ENCODE measurements around the gene ARHGDIB. TPM values are rescaled to one million over a fixed set of nuclear protein-coding genes. Genes with fewer than 3 reads are reported as not detected.

Gene ARHGDIB
- total RNA-seq, 1 experiment from 2014 or later = 23.5 TPM

DNA sequence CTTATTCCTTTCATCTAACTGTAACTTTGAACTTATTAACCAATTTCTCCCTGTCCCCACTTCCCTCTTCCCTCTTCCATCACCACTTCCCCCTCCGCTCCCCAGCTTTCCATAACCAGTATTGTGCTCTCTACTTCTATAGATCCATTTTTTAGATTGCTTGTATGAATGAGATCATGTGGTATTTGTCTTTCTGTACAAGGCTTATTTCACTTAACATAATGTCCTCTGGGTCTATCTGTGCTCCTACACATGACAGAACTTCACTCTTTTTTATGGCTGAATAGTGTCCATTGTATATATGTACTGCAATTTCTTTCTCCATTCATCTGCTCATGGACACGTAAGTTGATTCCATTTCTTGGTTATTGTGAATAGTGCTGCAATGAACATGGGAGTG, 37.5 kb downstream of the ARHGDIB start:
- H3K4me3 Mint-ChIP-seq (ENCODE audit: low read depth, unreplicated experiment) = no peak overlapping the region
- DNase-seq = no peak
- no TSS peak for BruUV-seq (replicated peaks)
- no peaks in the 10 kb centered on the region for H3K27me3 Mint-ChIP-seq (ENCODE audit: unreplicated experiment)
- CTCF ChIA-PET = no interaction called here
- TF ChIP-seq, protein P1, sequence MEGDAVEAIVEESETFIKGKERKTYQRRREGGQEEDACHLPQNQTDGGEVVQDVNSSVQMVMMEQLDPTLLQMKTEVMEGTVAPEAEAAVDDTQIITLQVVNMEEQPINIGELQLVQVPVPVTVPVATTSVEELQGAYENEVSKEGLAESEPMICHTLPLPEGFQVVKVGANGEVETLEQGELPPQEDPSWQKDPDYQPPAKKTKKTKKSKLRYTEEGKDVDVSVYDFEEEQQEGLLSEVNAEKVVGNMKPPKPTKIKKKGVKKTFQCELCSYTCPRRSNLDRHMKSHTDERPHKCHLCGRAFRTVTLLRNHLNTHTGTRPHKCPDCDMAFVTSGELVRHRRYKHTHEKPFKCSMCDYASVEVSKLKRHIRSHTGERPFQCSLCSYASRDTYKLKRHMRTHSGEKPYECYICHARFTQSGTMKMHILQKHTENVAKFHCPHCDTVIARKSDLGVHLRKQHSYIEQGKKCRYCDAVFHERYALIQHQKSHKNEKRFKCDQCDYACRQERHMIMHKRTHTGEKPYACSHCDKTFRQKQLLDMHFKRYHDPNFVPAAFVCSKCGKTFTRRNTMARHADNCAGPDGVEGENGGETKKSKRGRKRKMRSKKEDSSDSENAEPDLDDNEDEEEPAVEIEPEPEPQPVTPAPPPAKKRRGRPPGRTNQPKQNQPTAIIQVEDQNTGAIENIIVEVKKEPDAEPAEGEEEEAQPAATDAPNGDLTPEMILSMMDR (IDR thresholded peaks at IDR 0.05; ENCODE audit: unreplicated experiment) = no peak
- H3K4me1 Mint-ChIP-seq (ENCODE audit: low read depth, unreplicated experiment) = peaks cover 17% of the 10 kb centered on the region
- H3K27ac Mint-ChIP-seq (ENCODE audit: unreplicated experiment) = no peak overlapping the region
- intact Hi-C loops (cut with micrococcal nuclease; ENCODE audit: unreplicated experiment) = no loop called here
- no peaks in the 10 kb centered on the region for H3K9me3 Mint-ChIP-seq (ENCODE audit: low read depth, unreplicated experiment)
- H3K36me3 Mint-ChIP-seq (ENCODE audit: insufficient read depth, unreplicated experiment) = peaks cover 4% of the 10 kb centered on the region

DNA sequence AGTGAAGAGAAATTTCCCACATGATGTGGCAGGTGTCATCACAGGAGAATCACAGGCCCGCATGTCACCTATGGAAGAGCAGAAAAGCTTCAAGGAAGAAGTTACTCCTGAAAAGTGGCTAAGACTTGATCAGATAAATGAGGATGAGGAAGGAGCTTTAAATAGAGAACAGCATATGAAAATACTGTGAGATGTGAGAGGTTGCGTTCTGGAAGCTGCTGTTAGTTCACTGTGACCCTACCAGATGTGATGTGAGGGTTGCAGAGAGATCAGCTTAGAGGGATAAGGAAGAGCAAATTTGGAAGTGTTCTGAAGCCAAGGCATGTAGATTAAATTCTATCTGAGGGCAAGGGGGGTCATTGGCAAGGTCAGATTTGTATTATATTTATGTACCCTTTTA, 40.2 kb downstream of the ARHGDIB start:
- no TSS peak for BruUV-seq (replicated peaks)
- no peaks in the 10 kb centered on the region for H3K36me3 Mint-ChIP-seq (ENCODE audit: insufficient read depth, unreplicated experiment)
- intact Hi-C loops (cut with micrococcal nuclease; ENCODE audit: unreplicated experiment) = no loop called here
- no peak for DNase-seq
- CTCF ChIA-PET = interaction anchor here (1.1 kb wide), 1 partner anchor 8 kb away, joined by 4 read pairs; no protein-coding TSS in a partner anchor
- TF ChIP-seq, protein P1 (IDR thresholded peaks at IDR 0.05; ENCODE audit: unreplicated experiment) = no peak
- no peaks in the 10 kb centered on the region for H3K27me3 Mint-ChIP-seq (ENCODE audit: unreplicated experiment)
- no peaks in the 10 kb centered on the region for H3K9me3 Mint-ChIP-seq (ENCODE audit: low read depth, unreplicated experiment)
- no peaks in the 10 kb centered on the region for H3K4me1 Mint-ChIP-seq (ENCODE audit: low read depth, unreplicated experiment)
- H3K27ac Mint-ChIP-seq (ENCODE audit: unreplicated experiment) = no peak overlapping the region
- H3K4me3 Mint-ChIP-seq (ENCODE audit: low read depth, unreplicated experiment) = no peak overlapping the region

DNA sequence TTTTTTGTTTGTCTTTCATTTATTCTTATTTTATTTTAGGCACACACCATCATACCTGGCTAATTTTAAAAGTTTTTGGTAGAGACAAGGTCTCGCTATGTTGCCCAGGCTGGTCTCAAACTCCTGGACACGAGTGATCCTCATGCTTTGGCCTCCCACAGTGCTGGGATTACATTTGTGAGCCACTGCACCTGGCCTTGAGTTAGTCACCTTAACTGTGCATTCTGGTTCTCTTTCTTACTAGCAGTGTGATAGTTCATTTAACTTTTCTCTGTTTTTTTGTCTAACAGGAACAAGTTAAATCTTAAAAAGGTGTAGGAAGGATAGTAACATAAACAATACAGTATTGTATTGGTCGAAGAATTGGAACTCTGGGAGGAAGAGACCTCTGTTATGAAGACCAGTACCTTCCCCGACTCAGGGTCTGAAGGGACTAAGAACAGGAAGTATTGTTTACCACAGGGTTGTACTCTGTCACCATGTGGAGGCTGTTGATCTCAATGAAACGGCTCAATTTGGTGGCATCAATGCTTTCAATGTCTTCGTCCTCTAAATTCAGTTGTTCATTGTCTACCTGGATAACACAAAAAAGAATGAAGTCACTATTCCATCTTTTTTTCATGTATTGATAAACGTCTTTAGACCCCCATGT, 40.8 kb downstream of the ARHGDIB start:
- TF ChIP-seq, protein P1 (IDR thresholded peaks at IDR 0.05; ENCODE audit: unreplicated experiment) = no peak
- no peaks in the 10 kb centered on the region for H3K27me3 Mint-ChIP-seq (ENCODE audit: unreplicated experiment)
- H3K4me1 Mint-ChIP-seq (ENCODE audit: low read depth, unreplicated experiment) = no peaks in the 10 kb centered on the region
- CTCF ChIA-PET = no interaction called here
- no peaks in the 10 kb centered on the region for H3K9me3 Mint-ChIP-seq (ENCODE audit: low read depth, unreplicated experiment)
- no peak for DNase-seq
- intact Hi-C loops (cut with micrococcal nuclease; ENCODE audit: unreplicated experiment) = no loop called here
- no peak overlapping the region for H3K27ac Mint-ChIP-seq (ENCODE audit: unreplicated experiment)
- no peaks in the 10 kb centered on the region for H3K36me3 Mint-ChIP-seq (ENCODE audit: insufficient read depth, unreplicated experiment)
- H3K4me3 Mint-ChIP-seq (ENCODE audit: low read depth, unreplicated experiment) = no peak overlapping the region
- no TSS peak for BruUV-seq (replicated peaks)

DNA sequence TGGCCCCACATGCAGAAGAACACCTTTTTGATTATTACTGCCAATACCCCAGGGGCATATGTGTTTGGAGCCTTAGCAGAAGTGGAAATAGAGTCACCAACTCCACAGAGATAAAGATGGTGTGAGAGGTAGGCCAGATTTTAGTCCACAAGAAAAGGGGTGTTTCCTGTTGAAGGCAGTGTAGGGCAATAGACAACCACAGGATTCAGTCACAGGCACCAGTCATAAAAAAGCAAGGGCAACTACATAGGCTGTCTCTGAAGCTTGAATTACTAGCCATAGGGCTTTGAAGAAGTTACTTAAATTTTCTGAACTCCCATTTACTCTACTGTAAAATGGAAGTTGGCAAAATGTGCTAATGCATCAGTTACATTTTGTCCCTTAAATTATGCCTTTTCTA, 41.9 kb downstream of the ARHGDIB start:
- Mint-ChIP-seq H3K27ac (ENCODE audit: unreplicated experiment) (no peak overlapping the region), H3K27me3 (ENCODE audit: unreplicated experiment) (no peaks in the 10 kb centered on the region), H3K4me3 (ENCODE audit: low read depth, unreplicated experiment) (no peak overlapping the region), H3K4me1 (ENCODE audit: low read depth, unreplicated experiment) (peaks cover 2% of the 10 kb centered on the region), H3K9me3 (ENCODE audit: low read depth, unreplicated experiment) (no peaks in the 10 kb centered on the region), H3K36me3 (ENCODE audit: insufficient read depth, unreplicated experiment) (no peaks in the 10 kb centered on the region)
- DNase-seq = no peak
- TF ChIP-seq, protein P1 (IDR thresholded peaks at IDR 0.05; ENCODE audit: unreplicated experiment) = no peak
- CTCF ChIA-PET = no interaction called here
- BruUV-seq (replicated peaks) = no TSS peak
- intact Hi-C loops (cut with micrococcal nuclease; ENCODE audit: unreplicated experiment) = no loop called here

Data from Calu3 (cell line).